Measurements from ENCODE around the gene PTBP2.

- peak; percentile 27 for TF ChIP-seq SP1 (IDR thresholded peaks at IDR 0.05)
- no peak for TF ChIP-seq EGR1 (IDR thresholded peaks at IDR 0.05; ENCODE audit: low read depth in 2 of 2)
- no peak for TF ChIP-seq CTCF (IDR thresholded peaks at IDR 0.05; ENCODE audit: low read depth, low read length, missing input control)
- no peak for TF ChIP-seq REST (IDR thresholded peaks at IDR 0.05)
- TF ChIP-seq HNF4G (IDR thresholded peaks at IDR 0.05) = no peak
- no peak for TF ChIP-seq GABPA (IDR thresholded peaks at IDR 0.05 in 1 of 2, conservative IDR thresholded peaks at IDR 0.05 in 1 of 2)
- TF ChIP-seq FOXA1 (IDR thresholded peaks at IDR 0.05) = no peak
- TF ChIP-seq RXRA (IDR thresholded peaks at IDR 0.05) = peak in 1 of 2 donors; percentile 42
- no peak for TF ChIP-seq MAX (IDR thresholded peaks at IDR 0.05)
- no peak for TF ChIP-seq TAF1 (conservative IDR thresholded peaks at IDR 0.05)
- TF ChIP-seq RAD21 (IDR thresholded peaks at IDR 0.05) = no peak
- peak in 1 of 2 donors; percentile 49 for TF ChIP-seq JUND (IDR thresholded peaks at IDR 0.05)
These were observed 69.0 kb downstream of the PTBP2 start for GRCh38 chr1:96790599-96790998.

All from liver (tissue), 3 donors.